ENCODE results near the gene ELAVL2.

- TF ChIP-seq POLR2AphosphoS5 (IDR thresholded peaks at IDR 0.05) (no peak), POLR2A (IDR thresholded peaks at IDR 0.05) (no peak)
Measured at GRCh38 chr9:23801523-23801922, 24.5 kb downstream of the ELAVL2 start.
